Stimulated activated CD8-positive, alpha-beta memory T cell treated with anti-CD3 and anti-CD28 coated beads, Interleukin-12 subunit alpha, Interleukin-12 subunit beta, amount 100 ng/mL, for 4 hours (primary cell): Measurements from ENCODE around the gene TSPAN3.

Experiments
- DNase-seq: peaks from one replicate; pipeline ENCODE4 v3.0.0-alpha.2; 2020; ENCODE audit warnings: low read depth

Gene TSPAN3

GRCh38 chr15:77070495-77071304, at the start of gene TSPAN3:
Gene TSPAN3, minus strand, starts transcription at chr15:77071109. Its CDS starts 155 bp downstream, at chr15:77070954.
- DNase-seq = peak; percentile 87

- no peak for DNase-seq
Measured at GRCh38 chr15:77120576-77120975, 49.7 kb upstream of the TSPAN3 start.

GRCh38 chr15:77119446-77119845, 48.5 kb upstream of the TSPAN3 start:
- DNase-seq = no peak

- DNase-seq = no peak
Measured at GRCh38 chr15:77118882-77119321, 48.0 kb upstream of the TSPAN3 start.

GRCh38 chr15:77115179-77115578, 44.3 kb upstream of the TSPAN3 start:
- DNase-seq = no peak

GRCh38 chr15:77112838-77113504, 42.1 kb upstream of the TSPAN3 start:
- no peak for DNase-seq

- no peak for DNase-seq
Measured at GRCh38 chr15:77111789-77112188, 40.9 kb upstream of the TSPAN3 start.

GRCh38 chr15:77107531-77108355, 36.8 kb upstream of the TSPAN3 start:
- DNase-seq = no peak

GRCh38 chr15:77107068-77107467, 36.2 kb upstream of the TSPAN3 start:
- no peak for DNase-seq

GRCh38 chr15:77104155-77104554, 33.2 kb upstream of the TSPAN3 start:
- no peak for DNase-seq

GRCh38 chr15:77099741-77100463, 29.0 kb upstream of the TSPAN3 start:
- DNase-seq = no peak

GRCh38 chr15:77098572-77098971, 27.7 kb upstream of the TSPAN3 start:
- no peak for DNase-seq

- no peak for DNase-seq
Measured at GRCh38 chr15:77097921-77098320, 27.0 kb upstream of the TSPAN3 start.

- no peak for DNase-seq
Measured at GRCh38 chr15:77097248-77097721, 26.4 kb upstream of the TSPAN3 start.

- DNase-seq = no peak
Measured at GRCh38 chr15:77096541-77096940, 25.6 kb upstream of the TSPAN3 start.

GRCh38 chr15:77096138-77096537, 25.2 kb upstream of the TSPAN3 start:
- DNase-seq = no peak

GRCh38 chr15:77094397-77095030, 23.6 kb upstream of the TSPAN3 start:
- no peak for DNase-seq

GRCh38 chr15:77093436-77093835, 22.5 kb upstream of the TSPAN3 start:
- DNase-seq = no peak

- DNase-seq = no peak
Measured at GRCh38 chr15:77091097-77091496, 20.2 kb upstream of the TSPAN3 start.

- no peak for DNase-seq
Measured at GRCh38 chr15:77087213-77087612, 16.3 kb upstream of the TSPAN3 start.

- no peak for DNase-seq
Measured at GRCh38 chr15:77085297-77085696, 14.4 kb upstream of the TSPAN3 start.
